ENCODE data around the gene B4GALNT2. TPM values are rescaled to one million over a fixed set of nuclear protein-coding genes. Genes with fewer than 3 reads are reported as not detected.

The B4GALNT2 gene
- total and polyA plus RNA-seq, 2 donors (not counting 3 experiments of a cell fraction or from before 2014, with no cell fraction given), result 0.11 TPM; not detected in 1

DNA sequence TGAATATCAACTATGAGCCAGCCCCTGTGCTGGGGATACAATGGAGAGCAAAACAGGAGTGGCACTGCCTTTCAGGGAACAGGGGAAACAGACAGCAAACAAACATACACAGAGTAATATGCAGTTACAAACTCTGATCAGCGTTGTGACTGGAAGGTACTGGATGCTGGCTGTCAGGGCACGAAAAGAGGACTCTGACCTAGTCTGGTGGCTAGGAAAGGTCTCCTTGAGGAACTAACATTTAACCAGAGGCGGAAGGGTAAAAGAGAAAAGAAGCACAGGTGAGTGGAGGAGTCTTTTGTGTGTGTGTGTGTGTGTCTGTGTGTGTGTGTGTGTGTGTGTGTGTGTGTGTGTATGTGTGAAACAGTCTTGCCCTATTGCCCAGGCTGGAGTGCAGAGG is 12.4 kb upstream of the B4GALNT2 start:
- Histone ChIP-seq H3K9ac (replicated peaks; ENCODE audit: extremely low read depth, insufficient read depth, low read length) (no peak overlapping the region), H3K4me1 (ENCODE audit: control insufficient read depth, extremely low read depth, insufficient read depth, low read length) (no peaks in the 10 kb centered on the region), H3K4me3 (replicated peaks in 1 of 3; ENCODE audit: insufficient read depth in 1 of 3, low read depth in 1 of 3, low read length in 3 of 3) (no peak overlapping the region), H3K4me2 (ENCODE audit: insufficient read depth, low read length) (no peak overlapping the region), H3K36me3 (ENCODE audit: control insufficient read depth in 2 of 2, extremely low read depth in 1 of 2, insufficient read depth in 2 of 2, low read length in 2 of 2) (no peaks in the 10 kb centered on the region), H3K27ac (ENCODE audit: insufficient read depth, low read depth, low read length) (no peak overlapping the region), H3K9me3 (replicated peaks; ENCODE audit: control insufficient read depth, insufficient read depth, low read length) (no peaks in the 10 kb centered on the region), H3K79me2 (ENCODE audit: control insufficient read depth, insufficient read depth, low read length) (no peaks in the 10 kb centered on the region), H2AFZ (ENCODE audit: low read depth, low read length) (no peak overlapping the region), H4K20me1 (replicated peaks; ENCODE audit: control insufficient read depth, extremely low read depth, insufficient read depth, low read length) (no peaks in the 10 kb centered on the region), H3K27me3 (ENCODE audit: control insufficient read depth in 2 of 2, insufficient read depth in 2 of 2, low read length in 2 of 2) (peaks cover 24 to 32% of the 10 kb centered on the region in 2 experiments), H3K9me1 (replicated peaks; ENCODE audit: control insufficient read depth, extremely low read depth, insufficient read depth, low read length) (no peaks in the 10 kb centered on the region)
- dilution Hi-C loops (cut with MboI; ENCODE audit: extremely low pct_ligation_motif_present, low sequenced_read_pairs), result no loop called here
- DNase-seq (ENCODE audit: low read depth, low spot score) (no peak), FAIRE-seq (no peak)
- POLR2A ChIA-PET, result no interaction called here
- no TSS peak for BruUV-seq (replicated peaks)
- TF ChIP-seq POLR2A (IDR thresholded peaks at IDR 0.05; ENCODE audit: low read depth, low read length), result no peak
- TF ChIP-seq MYC (IDR thresholded peaks at IDR 0.05; ENCODE audit: low read depth, low read length), result no peak
- TF ChIP-seq, protein P1, sequence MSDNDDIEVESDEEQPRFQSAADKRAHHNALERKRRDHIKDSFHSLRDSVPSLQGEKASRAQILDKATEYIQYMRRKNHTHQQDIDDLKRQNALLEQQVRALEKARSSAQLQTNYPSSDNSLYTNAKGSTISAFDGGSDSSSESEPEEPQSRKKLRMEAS (IDR thresholded peaks at IDR 0.05; ENCODE audit: insufficient read depth, insufficient read length), result no peak
- no peak for TF ChIP-seq POLR2AphosphoS5 (IDR thresholded peaks at IDR 0.05; ENCODE audit: insufficient read depth, low read depth, low read length)
- TF ChIP-seq, protein P2, sequence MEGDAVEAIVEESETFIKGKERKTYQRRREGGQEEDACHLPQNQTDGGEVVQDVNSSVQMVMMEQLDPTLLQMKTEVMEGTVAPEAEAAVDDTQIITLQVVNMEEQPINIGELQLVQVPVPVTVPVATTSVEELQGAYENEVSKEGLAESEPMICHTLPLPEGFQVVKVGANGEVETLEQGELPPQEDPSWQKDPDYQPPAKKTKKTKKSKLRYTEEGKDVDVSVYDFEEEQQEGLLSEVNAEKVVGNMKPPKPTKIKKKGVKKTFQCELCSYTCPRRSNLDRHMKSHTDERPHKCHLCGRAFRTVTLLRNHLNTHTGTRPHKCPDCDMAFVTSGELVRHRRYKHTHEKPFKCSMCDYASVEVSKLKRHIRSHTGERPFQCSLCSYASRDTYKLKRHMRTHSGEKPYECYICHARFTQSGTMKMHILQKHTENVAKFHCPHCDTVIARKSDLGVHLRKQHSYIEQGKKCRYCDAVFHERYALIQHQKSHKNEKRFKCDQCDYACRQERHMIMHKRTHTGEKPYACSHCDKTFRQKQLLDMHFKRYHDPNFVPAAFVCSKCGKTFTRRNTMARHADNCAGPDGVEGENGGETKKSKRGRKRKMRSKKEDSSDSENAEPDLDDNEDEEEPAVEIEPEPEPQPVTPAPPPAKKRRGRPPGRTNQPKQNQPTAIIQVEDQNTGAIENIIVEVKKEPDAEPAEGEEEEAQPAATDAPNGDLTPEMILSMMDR (IDR thresholded peaks at IDR 0.05; ENCODE audit: extremely low read depth in 1 of 2, insufficient read depth in 1 of 2, low read depth in 1 of 2, low read length in 2 of 2), result no peak
- no peak for TF ChIP-seq FOS (IDR thresholded peaks at IDR 0.05; ENCODE audit: borderline replicate concordance, insufficient read depth, low read length)
- TF ChIP-seq GATA2 (IDR thresholded peaks at IDR 0.05; ENCODE audit: insufficient read depth, insufficient read length, low read depth, low read length), result no peak
- TF ChIP-seq JUN (IDR thresholded peaks at IDR 0.05; ENCODE audit: borderline replicate concordance, insufficient read depth, insufficient read length, low read depth), result no peak
- TF ChIP-seq EZH2 (IDR thresholded peaks at IDR 0.05; ENCODE audit: borderline replicate concordance, low read depth, low read length, severe bottlenecking), result no peak
- intact Hi-C loops (cut with micrococcal nuclease), result no loop called here
- CTCF ChIA-PET, result no interaction called here

Data from endothelial cell of umbilical vein (primary cell).